ENCODE measurements around the gene TPD52L2. TPM values are rescaled to one million over a fixed set of nuclear protein-coding genes. Genes with fewer than 3 reads are reported as not detected.

TPD52L2 gene
- polyA plus RNA-seq, 1 donor, result 63.6 TPM

DNA sequence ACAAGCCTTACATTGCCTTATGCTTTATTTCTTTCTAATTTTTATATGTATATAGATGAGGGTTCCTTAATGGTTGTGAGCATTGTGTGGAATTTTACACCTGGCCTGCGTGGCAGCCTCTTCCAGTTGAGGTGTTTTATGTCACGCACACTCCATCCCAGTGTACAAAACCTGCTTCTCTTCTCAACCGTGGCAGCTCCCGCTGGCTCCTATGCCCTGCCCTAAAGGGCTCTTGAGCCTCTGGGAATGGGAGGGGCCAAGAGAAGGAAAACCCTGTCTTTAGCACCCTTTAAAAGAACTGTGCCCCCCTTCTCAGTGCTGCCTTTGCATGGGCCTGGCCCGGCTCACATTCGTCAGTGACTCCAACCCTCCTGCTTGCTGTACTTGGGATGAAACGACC is 25.5 kb downstream of the TPD52L2 start:
- Histone ChIP-seq H3K4me3 (ENCODE audit: low read length) (no peak overlapping the region), H3K27ac (ENCODE audit: low read length) (no peak overlapping the region), H3K36me3 (ENCODE audit: control insufficient read depth, insufficient read depth, low read length) (peaks cover 52% of the 10 kb centered on the region), H3K9me3 (ENCODE audit: control insufficient read depth, low read depth, low read length) (no peaks in the 10 kb centered on the region), H3K27me3 (ENCODE audit: control insufficient read depth, insufficient read depth, low read length) (no peaks in the 10 kb centered on the region), H3K4me1 (ENCODE audit: control insufficient read depth, insufficient read depth, low read length) (no peaks in the 10 kb centered on the region)
- WGBS (ENCODE audit: insufficient coverage, low lambda C conversion rate), result no CpG with 5 or more reads among the region's 7 CpGs
- DNase-seq, result no peak

- peaks cover 4% of the 10 kb centered on the region for H3K4me1 ChIP-seq (ENCODE audit: control insufficient read depth, insufficient read depth, low read length)
- H3K36me3 ChIP-seq (ENCODE audit: control insufficient read depth, insufficient read depth, low read length), result peaks cover 47% of the 10 kb centered on the region
- H3K4me3 ChIP-seq (ENCODE audit: low read length), result no peak overlapping the region
- H3K27ac ChIP-seq (ENCODE audit: low read length), result no peak overlapping the region
- H3K9me3 ChIP-seq (ENCODE audit: control insufficient read depth, low read depth, low read length), result no peaks in the 10 kb centered on the region
- no peaks in the 10 kb centered on the region for H3K27me3 ChIP-seq (ENCODE audit: control insufficient read depth, insufficient read depth, low read length)
- no peak for DNase-seq
- 80% methylated on average over 2 of the region's 29 CpGs for WGBS (ENCODE audit: insufficient coverage, low lambda C conversion rate)
Measured at GRCh38 chr20:63891061-63892002, 26.3 kb downstream of the TPD52L2 start.

- no peak overlapping the region for H3K27ac ChIP-seq (ENCODE audit: low read length)
- no peaks in the 10 kb centered on the region for H3K9me3 ChIP-seq (ENCODE audit: control insufficient read depth, low read depth, low read length)
- H3K36me3 ChIP-seq (ENCODE audit: control insufficient read depth, insufficient read depth, low read length), result peaks cover 40% of the 10 kb centered on the region
- no CpG with 5 or more reads among the region's 7 CpGs for WGBS (ENCODE audit: insufficient coverage, low lambda C conversion rate)
- H3K27me3 ChIP-seq (ENCODE audit: control insufficient read depth, insufficient read depth, low read length), result no peaks in the 10 kb centered on the region
- no peak overlapping the region for H3K4me3 ChIP-seq (ENCODE audit: low read length)
- DNase-seq, result no peak
- H3K4me1 ChIP-seq (ENCODE audit: control insufficient read depth, insufficient read depth, low read length), result peaks cover 13% of the 10 kb centered on the region
Measured at GRCh38 chr20:63892402-63892801, 27.3 kb downstream of the TPD52L2 start.

- Histone ChIP-seq H3K9me3 (ENCODE audit: control insufficient read depth, low read depth, low read length) (no peaks in the 10 kb centered on the region), H3K4me1 (ENCODE audit: control insufficient read depth, insufficient read depth, low read length) (peaks cover 20% of the 10 kb centered on the region), H3K36me3 (ENCODE audit: control insufficient read depth, insufficient read depth, low read length) (peaks cover 36% of the 10 kb centered on the region), H3K27ac (ENCODE audit: low read length) (no peak overlapping the region), H3K27me3 (ENCODE audit: control insufficient read depth, insufficient read depth, low read length) (no peaks in the 10 kb centered on the region), H3K4me3 (ENCODE audit: low read length) (peak overlapping the region; percentile 50)
- DNase-seq, result peak in 1 of 2 donors; percentile 33
- WGBS (ENCODE audit: insufficient coverage, low lambda C conversion rate), result no CpG with 5 or more reads among the region's 6 CpGs
Measured at GRCh38 chr20:63893999-63894357, 28.9 kb downstream of the TPD52L2 start.

DNA sequence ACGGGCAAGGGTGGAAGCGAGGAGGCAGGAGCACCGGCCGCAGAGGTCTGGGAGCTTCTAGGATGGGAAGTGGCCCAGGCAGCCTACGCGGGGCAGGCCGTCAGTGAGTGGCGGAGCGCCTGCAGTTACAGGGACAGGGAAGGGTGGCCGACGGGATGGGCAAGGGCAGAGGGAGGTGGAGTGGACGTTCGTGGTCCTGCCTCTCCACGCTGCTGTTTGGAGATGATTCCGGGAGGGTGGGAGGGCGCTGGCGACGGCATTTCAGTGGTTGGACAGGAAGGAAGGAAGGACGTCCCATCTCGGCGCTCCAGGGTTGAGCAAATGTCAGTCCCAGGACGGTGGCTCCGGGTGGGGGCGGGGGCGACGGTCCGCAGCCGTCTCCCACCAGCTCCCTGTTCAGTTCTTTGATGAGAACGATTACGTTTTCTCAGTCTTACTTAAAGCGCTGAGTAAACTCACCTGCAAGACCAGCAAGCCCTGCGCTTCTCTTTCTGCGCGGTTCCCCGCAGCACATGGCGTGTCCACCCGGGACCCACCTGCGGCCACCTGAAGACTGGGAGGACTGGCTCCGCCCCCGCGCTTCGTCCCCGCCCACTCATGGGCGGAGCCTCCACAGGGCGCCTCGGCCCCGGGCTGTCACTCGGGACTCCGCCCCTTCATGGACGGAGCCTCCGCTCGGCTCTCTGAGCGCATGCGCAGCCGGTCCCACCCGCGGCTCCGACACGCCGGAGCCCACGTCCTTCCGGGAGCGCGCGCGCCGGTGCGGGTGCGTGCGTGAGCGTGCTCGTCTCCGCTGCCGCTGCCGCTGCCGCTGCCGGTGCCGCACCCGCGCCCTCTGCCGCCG is 29.5 kb downstream of the TPD52L2 start, which contains the start of gene DNAJC5:
DNAJC5 (plus strand) TSS at position 769 of the 844 bp plus-strand sequence. CDS start 33,220 bp downstream, outside the sequence.
- Histone ChIP-seq H3K4me1 (ENCODE audit: control insufficient read depth, insufficient read depth, low read length) (peaks cover 20% of the 10 kb centered on the region), H3K36me3 (ENCODE audit: control insufficient read depth, insufficient read depth, low read length) (peaks cover 30% of the 10 kb centered on the region), H3K4me3 (ENCODE audit: low read length) (peak within 1 kb of the TSS; percentile 60), H3K27ac (ENCODE audit: low read length) (peak within 1 kb of the TSS; percentile 70), H3K27me3 (ENCODE audit: control insufficient read depth, insufficient read depth, low read length) (no peaks in the 10 kb centered on the region), H3K9me3 (ENCODE audit: control insufficient read depth, low read depth, low read length) (no peaks in the 10 kb centered on the region)
- peak; percentile 93 to 95 for DNase-seq
- no CpG with 5 or more reads among the region's 82 CpGs for WGBS (ENCODE audit: insufficient coverage, low lambda C conversion rate)

DNA sequence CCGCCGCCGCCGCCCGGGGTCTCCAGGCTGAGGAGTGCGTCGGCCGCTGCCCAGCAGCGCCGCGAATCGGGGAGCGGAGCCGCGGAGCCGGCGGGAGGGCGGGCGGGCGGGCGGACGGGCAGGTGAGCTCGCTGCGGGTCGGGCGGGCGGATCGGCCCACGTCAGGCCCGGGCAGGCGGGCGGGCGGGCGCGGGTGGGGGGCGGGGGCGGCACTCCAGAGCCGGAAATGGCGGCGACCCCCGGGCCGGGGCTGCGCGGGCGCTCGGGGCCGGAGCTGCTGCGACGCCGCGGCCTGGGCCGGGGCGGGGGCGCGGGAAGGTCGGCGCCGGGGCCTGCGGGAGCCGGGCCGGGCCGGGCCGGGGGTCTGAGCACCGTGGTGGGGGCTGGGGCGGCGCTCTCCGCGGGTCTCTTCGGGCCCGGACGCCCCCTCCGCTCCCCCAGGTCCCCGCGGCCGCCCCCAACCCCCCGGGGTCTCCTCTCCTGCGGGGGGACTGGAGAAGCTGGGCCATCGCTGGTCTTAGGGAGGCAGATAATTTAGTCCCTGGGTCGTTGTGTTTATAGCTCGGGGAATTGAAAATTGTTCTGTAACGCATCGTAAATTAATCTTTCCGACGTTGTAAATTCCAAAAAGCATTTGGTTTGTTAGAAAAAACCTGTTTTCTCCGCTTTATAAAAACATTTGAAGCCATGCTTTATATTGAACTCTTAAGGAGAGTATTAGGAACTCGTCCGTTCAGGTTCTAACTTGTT is 30.3 kb downstream of the TPD52L2 start:
- 0% methylated on average over 2 of the region's 87 CpGs for WGBS (ENCODE audit: insufficient coverage, low lambda C conversion rate)
- Histone ChIP-seq H3K4me3 (ENCODE audit: low read length) (peak overlapping the region; percentile 60), H3K27me3 (ENCODE audit: control insufficient read depth, insufficient read depth, low read length) (no peaks in the 10 kb centered on the region), H3K4me1 (ENCODE audit: control insufficient read depth, insufficient read depth, low read length) (peaks cover 20% of the 10 kb centered on the region), H3K9me3 (ENCODE audit: control insufficient read depth, low read depth, low read length) (no peaks in the 10 kb centered on the region), H3K27ac (ENCODE audit: low read length) (peak overlapping the region; percentile 70), H3K36me3 (ENCODE audit: control insufficient read depth, insufficient read depth, low read length) (peaks cover 23% of the 10 kb centered on the region)
- peak in 1 of 2 donors; percentile 30 for DNase-seq

DNA sequence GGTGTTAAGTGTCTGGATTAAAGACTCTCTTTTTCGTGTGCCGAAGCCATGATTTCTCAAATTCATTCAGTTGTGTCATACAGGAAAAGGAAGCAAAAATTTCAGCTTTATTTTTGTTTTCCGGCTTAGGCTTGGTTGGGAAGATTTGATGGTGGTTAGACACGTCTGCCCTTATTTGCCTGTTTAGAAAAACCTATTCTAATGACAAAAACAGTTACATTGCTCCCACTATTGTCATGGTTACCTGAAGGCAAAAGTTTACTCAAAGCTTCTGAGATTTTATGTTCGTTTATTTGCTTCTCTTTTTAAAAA is 30.8 kb downstream of the TPD52L2 start:
- Histone ChIP-seq H3K4me3 (ENCODE audit: low read length) (peak overlapping the region; percentile 60), H3K4me1 (ENCODE audit: control insufficient read depth, insufficient read depth, low read length) (peaks cover 20% of the 10 kb centered on the region), H3K9me3 (ENCODE audit: control insufficient read depth, low read depth, low read length) (no peaks in the 10 kb centered on the region), H3K27me3 (ENCODE audit: control insufficient read depth, insufficient read depth, low read length) (no peaks in the 10 kb centered on the region), H3K36me3 (ENCODE audit: control insufficient read depth, insufficient read depth, low read length) (peaks cover 18% of the 10 kb centered on the region), H3K27ac (ENCODE audit: low read length) (peak overlapping the region; percentile 70)
- DNase-seq, result no peak
- WGBS (ENCODE audit: insufficient coverage, low lambda C conversion rate), result no CpG with 5 or more reads among the region's 5 CpGs

- 0% methylated on average over 1 of the region's 18 CpGs for WGBS (ENCODE audit: insufficient coverage, low lambda C conversion rate)
- H3K27ac ChIP-seq (ENCODE audit: low read length), result peak overlapping the region; percentile 70
- H3K4me3 ChIP-seq (ENCODE audit: low read length), result peak overlapping the region; percentile 60
- peak; percentile 58 to 77 for DNase-seq
- H3K4me1 ChIP-seq (ENCODE audit: control insufficient read depth, insufficient read depth, low read length), result peaks cover 20% of the 10 kb centered on the region
- peaks cover 14% of the 10 kb centered on the region for H3K36me3 ChIP-seq (ENCODE audit: control insufficient read depth, insufficient read depth, low read length)
- H3K9me3 ChIP-seq (ENCODE audit: control insufficient read depth, low read depth, low read length), result no peaks in the 10 kb centered on the region
- no peaks in the 10 kb centered on the region for H3K27me3 ChIP-seq (ENCODE audit: control insufficient read depth, insufficient read depth, low read length)
Measured at GRCh38 chr20:63896264-63897105, 31.4 kb downstream of the TPD52L2 start.

- Histone ChIP-seq H3K4me3 (ENCODE audit: low read length) (no peak overlapping the region), H3K27ac (ENCODE audit: low read length) (no peak overlapping the region), H3K27me3 (ENCODE audit: control insufficient read depth, insufficient read depth, low read length) (no peaks in the 10 kb centered on the region), H3K4me1 (ENCODE audit: control insufficient read depth, insufficient read depth, low read length) (peaks cover 20% of the 10 kb centered on the region), H3K9me3 (ENCODE audit: control insufficient read depth, low read depth, low read length) (no peaks in the 10 kb centered on the region), H3K36me3 (ENCODE audit: control insufficient read depth, insufficient read depth, low read length) (peaks cover 11% of the 10 kb centered on the region)
- DNase-seq, result no peak
- no CpG with 5 or more reads among the region's 6 CpGs for whole genome bisulfite sequencing (ENCODE audit: insufficient coverage, low lambda C conversion rate)
Measured at GRCh38 chr20:63897978-63898561, 33.0 kb downstream of the TPD52L2 start.

Data from large intestine (tissue), 3 donors.